MM.1S (cell line): ENCODE results near the gene DLX2.

Source experiments
- CTCF ChIP-seq: fragments of 300-600 bp; sonication (generic); IDR thresholded peaks from 2 replicates; pipeline ENCODE4 v1.5.1; 2016; ENCODE audit warnings: antibody characterized with exemption, low read length, mixed read lengths
- EZH2 ChIP-seq: fragments of 300-600 bp; sonication (generic); optimal IDR thresholded peaks from 2 replicates; pipeline ENCODE3; 2017; ENCODE audit warnings: low read depth, mild to moderate bottlenecking, antibody characterized with exemption, low read length, mixed read lengths
- EZH2phosphoT487 ChIP-seq: fragments of 300-600 bp; sonication (generic); IDR thresholded peaks from 2 replicates; pipeline ENCODE4 v1.6.1; 2018; ENCODE audit warnings: antibody characterized with exemption, low read length

GRCh38 chr2:172091761-172092566 is 10.7 kb downstream of the DLX2 start:
- no peak for TF ChIP-seq CTCF
- no peak for TF ChIP-seq EZH2
- TF ChIP-seq EZH2phosphoT487, result no peak
